Activated T-cell treated with anti-CD3 and anti-CD28 coated beads, Interleukin-2, amount 50 U/mL, for 48 hours (primary cell): ENCODE measurements around the gene RTCA.
"Not testable (repeated sequence)": the region's sequence is repeated elsewhere in the genome, so short reads cannot be mapped to it uniquely, and the experiment has no call there.

Source experiments
- DNase-seq, 2 experiments: peaks; one replicate each; pipeline ENCODE4 v3.0.0-alpha.2; 2020

The RTCA gene

DNA sequence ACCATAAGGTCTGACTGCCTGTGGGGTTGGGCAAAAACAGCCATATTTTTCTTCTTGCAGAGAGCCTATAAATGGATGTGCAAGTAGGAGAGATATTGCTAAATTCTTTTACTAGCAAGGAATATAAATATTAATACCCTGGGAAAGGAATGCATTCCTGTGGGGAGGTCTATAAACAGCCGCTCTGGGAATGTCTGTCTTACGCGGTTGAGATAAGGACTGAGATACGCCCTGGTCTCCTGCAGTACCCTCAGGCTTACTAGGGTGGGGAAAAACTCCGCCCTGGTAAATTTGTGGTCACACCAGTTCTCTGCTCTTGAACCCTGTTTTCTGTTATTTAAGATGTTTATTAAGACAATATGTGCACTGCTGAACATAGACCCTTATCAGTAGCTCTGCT lies 1.9 kb upstream of the RTCA start:
- not testable (repeated sequence) for DNase-seq

DNA sequence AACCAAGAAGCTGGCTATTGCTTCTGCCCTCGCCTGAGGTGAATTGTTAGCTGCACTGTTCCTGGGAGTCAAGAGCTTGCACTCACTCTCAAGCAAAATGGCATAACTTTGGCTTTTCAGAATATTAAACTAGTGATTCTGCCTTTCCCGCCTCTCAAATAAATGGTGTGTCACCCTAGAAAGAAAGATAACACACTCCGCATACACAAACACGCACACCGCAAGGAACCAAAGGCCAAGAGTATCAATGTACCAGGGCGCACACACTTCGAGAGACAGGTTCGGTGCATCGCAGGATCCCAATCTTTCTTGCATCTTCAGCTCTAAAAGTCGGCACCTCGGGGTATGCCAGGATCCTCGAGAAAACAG lies 470 bp upstream of the RTCA start:
- DNase-seq: no peak

GRCh38 chr1:100266741-100267140 lies 725 bp downstream of the RTCA start:
- DNase-seq: no peak

DNA sequence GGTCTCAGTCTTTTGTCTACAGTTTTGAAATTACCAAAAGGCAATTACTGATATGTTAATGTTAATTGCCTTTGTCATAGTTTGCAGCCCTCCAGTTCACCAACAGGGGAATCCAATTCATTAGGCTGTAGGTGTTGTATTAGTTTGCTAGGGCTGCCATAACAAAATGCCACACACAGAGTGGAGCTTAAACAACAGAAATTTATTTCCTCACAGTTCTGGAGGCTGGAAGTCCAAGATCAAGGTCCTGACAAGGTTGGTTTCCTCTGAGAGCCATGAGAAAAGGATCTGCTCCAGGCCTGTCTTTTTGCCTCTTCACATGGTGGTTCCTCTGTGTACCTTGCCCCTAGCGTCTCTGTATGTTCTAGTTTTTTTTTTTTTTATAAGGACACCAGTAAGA lies 1.3 kb downstream of the RTCA start:
- no peak for DNase-seq

GRCh38 chr1:100268202-100268601 lies 2.2 kb downstream of the RTCA start:
- DNase-seq: no peak

GRCh38 chr1:100277866-100278265 lies 11.8 kb downstream of the RTCA start:
- no peak for DNase-seq

- no peak for DNase-seq
These were observed 13.4 kb downstream of the RTCA start for GRCh38 chr1:100279358-100279923.

GRCh38 chr1:100279954-100280682 lies 14.1 kb downstream of the RTCA start:
- no peak for DNase-seq

- no peak for DNase-seq
These were observed 18.6 kb downstream of the RTCA start for GRCh38 chr1:100284591-100284990.

DNA sequence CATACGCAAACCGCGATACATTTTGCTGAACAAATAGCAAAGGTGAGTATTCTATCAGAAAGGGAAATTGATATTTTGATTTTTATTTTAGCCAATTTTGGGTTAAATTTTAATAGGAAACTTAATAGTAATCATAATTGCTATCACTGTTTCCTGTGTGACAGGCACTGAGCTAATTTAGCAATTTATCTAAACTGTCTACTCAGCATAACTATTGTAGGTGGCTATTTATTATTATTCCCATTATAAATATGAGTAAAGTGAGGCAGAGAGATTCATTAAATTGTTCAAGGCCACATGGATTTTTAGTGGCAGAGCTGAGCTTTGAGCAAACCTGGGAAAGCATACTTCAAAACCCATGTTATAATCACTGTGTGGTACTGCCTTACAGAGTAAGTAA lies 21.1 kb downstream of the RTCA start:
- DNase-seq: no peak

- DNase-seq: no peak
These were observed 24.3 kb downstream of the RTCA start for GRCh38 chr1:100290291-100290690.

DNA sequence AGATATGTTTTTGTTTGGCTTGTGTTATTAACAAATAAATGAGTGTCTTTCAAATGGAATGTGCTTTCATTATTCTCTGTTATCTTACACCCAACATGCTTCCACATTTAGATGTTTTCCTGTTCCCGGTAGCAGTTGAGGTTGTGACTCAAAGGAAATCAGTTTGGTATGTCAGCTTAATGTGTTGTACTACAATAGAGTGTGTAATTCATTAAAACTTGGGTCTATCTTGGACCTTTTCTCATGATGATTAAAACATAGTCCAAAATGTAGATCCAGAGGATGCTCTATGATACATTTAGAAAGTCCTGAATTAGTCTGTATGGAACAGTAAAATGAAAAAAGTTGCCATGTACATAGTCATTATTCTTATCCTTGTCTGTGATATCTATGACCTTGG lies 26.7 kb downstream of the RTCA start:
- no peak for DNase-seq

DNA sequence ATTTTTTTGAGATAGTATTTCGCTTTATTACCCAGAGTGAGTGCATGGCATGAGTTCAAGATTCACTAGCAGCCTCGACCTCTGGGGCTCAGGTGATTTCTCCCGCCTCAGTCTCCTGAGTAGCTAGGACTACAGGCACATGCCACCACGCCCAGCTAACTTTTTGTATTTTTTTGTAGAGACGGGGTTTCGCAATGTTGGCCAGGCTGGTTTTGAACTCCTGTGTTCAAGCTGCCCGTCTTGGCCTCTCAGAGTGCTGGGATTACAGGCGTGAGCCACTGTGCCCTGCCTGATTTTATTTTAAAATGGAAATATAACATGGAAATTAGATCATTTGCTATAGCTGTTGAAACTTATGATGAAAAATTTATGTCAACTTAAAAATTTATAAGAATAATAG lies 30.1 kb downstream of the RTCA start:
- DNase-seq: no peak

DNA sequence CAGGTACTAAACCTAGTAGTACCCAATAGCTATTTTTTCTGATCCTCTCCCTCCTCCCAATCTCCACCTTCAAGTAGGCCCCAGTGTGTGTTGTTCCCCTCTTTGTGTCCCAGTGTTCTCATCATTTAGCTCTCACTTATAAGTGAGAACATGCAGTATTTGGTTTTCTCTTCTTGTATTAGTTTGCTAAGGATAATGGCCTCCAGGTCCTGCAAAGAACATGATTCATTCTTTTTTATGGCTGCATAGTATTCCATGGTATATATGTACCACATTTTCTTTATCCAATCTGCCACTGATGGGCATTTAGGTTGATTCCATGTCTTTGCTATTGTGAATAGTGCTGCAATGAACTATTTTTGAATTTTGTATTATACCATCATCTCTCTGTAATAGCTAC lies 31.0 kb downstream of the RTCA start:
- DNase-seq: not testable (repeated sequence)

GRCh38 chr1:100298512-100298911 lies 32.5 kb downstream of the RTCA start:
- DNase-seq: no peak

DNA sequence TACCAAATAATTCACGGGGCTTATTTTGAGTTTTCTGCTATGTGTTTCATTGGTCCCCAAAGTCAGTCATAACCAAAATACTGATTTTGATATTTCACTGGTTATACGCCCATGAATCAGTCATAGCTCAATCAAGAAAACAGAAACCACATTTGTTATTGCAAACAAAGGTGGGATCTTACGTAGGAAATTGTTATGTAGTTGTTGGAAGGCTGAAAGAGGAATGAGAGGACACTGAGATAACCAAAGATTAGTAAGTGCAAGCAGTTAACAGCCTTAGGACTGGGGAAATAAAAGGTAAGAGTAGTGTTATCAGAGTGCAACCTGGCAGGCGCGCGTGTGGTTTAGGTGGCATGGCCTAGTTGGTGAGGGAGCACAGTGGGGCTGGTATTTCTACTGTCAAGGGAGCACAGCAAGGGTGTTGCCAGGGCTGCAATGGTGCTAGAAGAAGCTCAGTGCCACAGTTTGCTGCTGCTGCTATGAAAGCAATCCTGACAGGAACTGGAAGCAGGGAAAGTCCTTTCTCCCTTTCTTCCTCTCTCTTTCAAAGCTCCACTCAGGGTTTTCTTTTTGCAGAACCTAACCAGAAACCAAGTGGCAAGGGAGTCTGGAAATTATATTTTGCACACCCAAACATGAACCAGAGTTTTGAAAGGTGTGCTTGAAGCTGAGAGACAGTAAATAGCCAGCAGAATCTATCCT lies 33.7 kb downstream of the RTCA start:
- peak; percentile 24 to 38 for DNase-seq

DNA sequence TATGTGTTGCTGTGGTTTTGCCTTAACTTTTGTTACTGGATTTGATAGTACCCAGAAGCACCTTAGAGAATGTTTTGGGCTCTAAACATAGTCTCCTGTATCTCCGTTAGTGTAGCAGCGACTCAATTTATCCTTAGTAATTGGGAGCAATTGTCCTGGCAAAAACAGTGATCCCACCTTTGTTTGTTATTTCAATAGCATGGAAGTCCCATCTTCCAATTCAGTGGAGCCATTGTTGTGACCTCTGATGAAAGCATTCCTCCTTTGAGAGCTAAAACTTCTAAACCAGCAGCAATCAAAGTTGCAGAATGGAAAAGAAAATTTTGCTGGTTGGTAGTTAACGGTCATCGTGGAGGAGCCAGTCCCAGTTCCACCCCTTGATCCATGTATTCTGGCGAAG lies 34.7 kb downstream of the RTCA start:
- no peak for DNase-seq

DNA sequence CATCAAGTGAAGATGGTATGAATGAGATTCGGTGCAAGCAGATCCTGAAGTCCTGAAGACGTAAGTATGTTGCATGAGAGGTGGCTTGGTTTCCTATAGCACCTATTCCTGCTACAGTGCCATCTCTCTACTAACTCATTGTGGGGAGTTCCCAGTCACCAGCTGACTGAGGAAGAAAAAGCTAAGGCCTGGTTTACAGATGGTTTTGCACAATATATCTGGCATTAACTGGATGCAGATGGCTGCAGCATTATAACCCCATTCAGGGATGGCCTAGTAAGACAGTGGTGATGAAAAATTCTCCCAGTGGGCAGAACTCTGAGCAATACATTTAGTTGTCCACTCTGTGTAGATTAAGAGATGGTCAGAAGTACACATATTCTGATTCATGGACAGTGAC lies 36.7 kb downstream of the RTCA start:
- DNase-seq: no peak

DNA sequence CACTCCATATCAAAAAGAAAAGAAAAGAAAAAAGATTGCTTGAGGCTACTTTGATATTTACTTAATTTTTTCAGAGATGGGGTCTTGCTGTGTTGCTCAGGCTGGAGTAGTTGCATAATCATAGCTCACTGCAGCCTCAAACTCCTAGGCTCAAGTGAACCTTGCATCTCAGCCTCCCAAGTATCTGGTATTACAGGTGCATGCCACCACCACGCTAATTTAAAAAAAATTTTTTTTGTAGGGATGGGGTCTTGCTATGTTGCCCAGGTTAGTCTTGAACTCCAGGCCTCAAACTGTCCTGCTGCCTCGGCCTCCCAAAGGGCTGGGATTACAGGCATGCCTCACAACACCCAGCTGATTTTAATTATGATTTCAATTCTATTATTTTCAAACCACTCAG lies 38.2 kb downstream of the RTCA start:
- no peak for DNase-seq

GRCh38 chr1:100304921-100305320 lies 38.9 kb downstream of the RTCA start:
- DNase-seq: no peak

DNA sequence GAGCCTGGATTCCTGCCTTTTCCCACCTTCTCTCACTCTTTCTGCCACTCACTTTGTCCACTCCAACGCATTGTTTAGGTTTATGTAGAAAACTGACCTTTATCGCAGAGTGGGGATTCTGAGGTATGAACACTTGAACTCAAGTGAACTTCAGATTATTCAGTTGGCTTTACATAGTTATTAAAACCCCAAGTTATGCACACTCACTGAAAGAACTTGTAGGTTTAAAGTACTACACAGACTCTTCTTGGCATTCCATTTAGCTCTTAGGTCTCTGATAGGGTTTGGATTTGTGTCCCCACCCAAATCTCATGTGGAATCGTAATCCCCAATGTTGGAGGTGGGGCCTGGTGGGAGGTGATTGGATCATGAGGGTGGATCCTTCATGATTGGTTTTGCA lies 39.9 kb downstream of the RTCA start:
- no peak for DNase-seq

- DNase-seq: no peak
These were observed 40.8 kb downstream of the RTCA start for GRCh38 chr1:100306735-100307313.

- DNase-seq: no peak
These were observed 42.8 kb downstream of the RTCA start for GRCh38 chr1:100308777-100309176.

DNA sequence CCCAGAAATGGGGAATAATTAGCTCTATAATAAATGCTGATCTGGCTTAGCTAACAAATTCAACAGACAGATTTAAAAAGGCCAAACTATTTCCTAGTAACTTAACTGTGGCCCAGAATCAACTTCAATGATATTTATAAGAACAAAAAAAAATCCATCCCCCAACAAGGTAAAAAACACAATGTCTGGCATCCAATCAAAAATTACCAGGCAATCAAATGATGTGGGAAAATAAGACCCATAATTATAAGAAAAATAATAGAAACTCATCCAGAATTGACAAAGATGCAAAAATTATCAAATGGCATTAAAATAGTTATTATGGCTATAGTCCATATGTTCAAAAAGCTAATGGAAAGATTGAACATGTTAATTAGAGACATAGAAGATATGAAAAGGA lies 43.8 kb downstream of the RTCA start:
- DNase-seq: no peak
